HepG2 (cell line): ENCODE data around the gene TK1. TPM values are rescaled to one million over a fixed set of nuclear protein-coding genes. Genes with fewer than 3 reads are reported as not detected.

Experiments used
- ATF1 ChIP-seq: IDR thresholded peaks from 2 replicates; pipeline ENCODE4 v1.6.1; 2016; ENCODE audit warnings: mild to moderate bottlenecking, control low read depth
- FOXA3 ChIP-seq: IDR thresholded peaks from 2 replicates; pipeline ENCODE4 v1.6.1; 2016; ENCODE audit warnings: missing genetic modification reagents, missing compliant biosample characterization
- HDAC1 ChIP-seq: sonication (generic); formaldehyde crosslinking; IDR thresholded peaks from 2 replicates; pipeline ENCODE4 v1.5.1; 2020; ENCODE audit warnings: mild to moderate bottlenecking, missing genetic modification reagents
- HIC2 ChIP-seq: sonication (generic); formaldehyde crosslinking; IDR thresholded peaks from 2 replicates; pipeline ENCODE4 v1.9.0; 2022; ENCODE audit warnings: low read depth, missing genetic modification reagents
- KDM5B ChIP-seq: sonication (generic); formaldehyde crosslinking; IDR thresholded peaks from 2 replicates; pipeline ENCODE4 v1.4.0; 2020; ENCODE audit warnings: missing genetic modification reagents, mild to moderate bottlenecking, borderline replicate concordance
- KLF12 ChIP-seq: sonication (generic); formaldehyde crosslinking; IDR thresholded peaks from 2 replicates; pipeline ENCODE4 v1.4.0; 2020; ENCODE audit warnings: missing genetic modification reagents, borderline replicate concordance
- POLR2A ChIP-seq, 2 experiments: IDR thresholded peaks; 2 replicates each; pipeline ENCODE4 v1.6.1; 2011; ENCODE audit warnings: low read depth in 2 of 2, low read length in 2 of 2, mild to moderate bottlenecking in 1 of 2, moderate library complexity in 1 of 2; ENCODE audit not compliant: insufficient read depth in 1 of 2
- SOX6 ChIP-seq, 2 experiments: fragments of 450-650 bp in 1 of 2; sonication (generic) in 1 of 2; formaldehyde crosslinking in 1 of 2; IDR thresholded peaks; 2 replicates each; pipeline versions ENCODE4 v1.4.0 to v1.6.1; 2017 to 2020; ENCODE audit warnings: antibody characterized with exemption in 1 of 2, mild to moderate bottlenecking in 1 of 2, missing genetic modification reagents in 1 of 2
- STAT5B ChIP-seq: sonication (generic); formaldehyde crosslinking; IDR thresholded peaks from 2 replicates; pipeline ENCODE4 v1.4.0; 2020; ENCODE audit warnings: missing genetic modification reagents
- ZFP82 ChIP-seq: sonication (generic); formaldehyde crosslinking; IDR thresholded peaks from 2 replicates; pipeline ENCODE4 v1.5.1; 2020; ENCODE audit warnings: mild to moderate bottlenecking, missing genetic modification reagents, borderline replicate concordance
- ZNF570 ChIP-seq: sonication (generic); formaldehyde crosslinking; IDR thresholded peaks from 2 replicates; pipeline ENCODE4 v1.4.0; 2020; ENCODE audit warnings: mild to moderate bottlenecking, missing genetic modification reagents, borderline replicate concordance
- ZNF670 ChIP-seq: sonication (generic); formaldehyde crosslinking; IDR thresholded peaks from 2 replicates; pipeline ENCODE4 v1.8.0; 2022; ENCODE audit warnings: mild to moderate bottlenecking, missing genetic modification reagents, borderline replicate concordance
- ZNF709 ChIP-seq: sonication (generic); formaldehyde crosslinking; IDR thresholded peaks from 2 replicates; pipeline ENCODE4 v1.5.0; 2020; ENCODE audit warnings: mild to moderate bottlenecking, missing genetic modification reagents
- polyA plus RNA-seq, 8 experiments: library from polyadenylated mRNA; depleted of rRNA in 3 of 8; stranded (reverse) in 7 of 8; unstranded in 1 of 8; fragments of >200 nt; fragmentation: Illumina TruSeq in 4 of 8; extraction: Trizol in 4 of 8; gene quantifications; 2 replicates each; pipeline versions ENCODE4 v1.2.1 to v1.2.3, GENCODE V29; 2011 to 2016; ENCODE audit warnings: low read depth in 4 of 8, missing spikeins in 1 of 8, mixed read lengths in 1 of 8; ENCODE audit not compliant: insufficient read depth in 1 of 8
- total RNA-seq, 5 experiments: library from RNA; depleted of rRNA; stranded (reverse); fragments of >200 nt; fragmentation: Illumina TruSeq; extraction: Trizol; gene quantifications; 2 replicates each; pipeline ENCODE4 v1.2.3, GENCODE V29; 2016; ENCODE audit warnings: low read depth in 1 of 5

Gene TK1
- total and polyA plus RNA-seq, 2 of the 13 experiments (the other 11 are each of a cell fraction or from before 2014, with no cell fraction given): 45.0 to 96.0 TPM

DNA sequence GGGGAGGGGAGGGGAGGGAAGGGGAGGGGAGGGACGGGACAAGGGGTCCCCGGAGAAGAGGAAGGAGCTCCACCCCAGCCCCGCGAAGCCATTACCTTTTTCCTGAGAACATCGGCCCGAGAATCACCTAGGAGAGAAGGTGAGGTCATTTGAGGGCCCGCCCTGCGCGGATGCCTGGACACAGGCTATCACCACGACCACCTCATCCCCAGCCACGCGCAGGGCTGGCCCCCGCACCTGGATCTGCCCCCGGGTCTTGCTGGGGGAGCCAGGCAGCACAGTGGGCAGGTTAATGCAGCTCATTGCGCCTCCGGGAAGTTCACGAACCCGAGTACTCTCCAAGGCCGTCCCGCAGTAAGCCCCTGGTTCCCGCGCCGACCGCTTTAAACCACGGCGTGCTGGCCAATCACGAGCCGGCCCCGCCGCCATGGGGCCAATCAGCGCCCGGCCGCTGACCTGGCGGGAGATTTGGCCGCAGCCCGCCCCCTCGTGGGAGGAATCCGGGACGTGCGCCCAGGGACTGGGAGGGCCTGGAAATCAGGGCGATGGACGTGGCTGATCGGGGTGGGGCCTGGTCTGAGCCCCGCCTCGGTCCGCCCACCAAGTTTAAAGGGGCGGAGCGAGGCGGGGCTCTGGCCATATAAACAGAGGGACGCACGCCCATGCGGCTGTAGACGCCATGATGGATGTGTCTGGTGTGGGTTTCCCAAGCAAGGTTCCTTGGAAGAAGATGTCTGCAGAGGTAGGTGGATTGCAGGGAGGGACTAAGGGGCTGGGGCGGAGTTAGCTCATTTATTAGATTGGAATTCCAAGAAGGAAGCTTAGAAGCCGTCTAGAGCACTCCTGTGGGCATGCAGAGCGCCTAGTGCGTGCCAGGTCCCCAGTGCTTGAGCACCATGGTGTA is at the start of gene TK1, which contains the start of gene AFMID (continued):
- TF ChIP-seq KDM5B: peak; percentile 84; the same call in 1 of the 2 replicates
- peak; percentile 53 for TF ChIP-seq FOXA3 (CRISPR knock-in tag)
- peak; percentile 99 for TF ChIP-seq POLR2A (IDR thresholded peaks at IDR 0.05; ENCODE audit: insufficient read depth in 1 of 2, low read depth in 2 of 2, low read length in 2 of 2)
- no peak for TF ChIP-seq ATF1
- peak; percentile 94; the same call in 1 of the 2 replicates for TF ChIP-seq ZNF670 (CRISPR knock-in tag)
- TF ChIP-seq SOX6 (IDR thresholded peaks at IDR 0.05): no peak
- peak; percentile 66 for TF ChIP-seq SOX6 (CRISPR knock-in tag; IDR thresholded peaks at IDR 0.05)
- TF ChIP-seq HDAC1 (CRISPR knock-in tag): peak; percentile 92
- TF ChIP-seq ZNF709: 0 out of 2 replicates have a peak, but pooled peaks have one; percentile 28
- TF ChIP-seq ZFP82: peak; percentile 99
- peak; percentile 51; the same call in 1 of the 2 replicates for TF ChIP-seq STAT5B
- no peak for TF ChIP-seq ZNF570 (CRISPR knock-in tag)
- TF ChIP-seq HIC2 (CRISPR knock-in tag): 0 out of 2 replicates have a peak, but pooled peaks have one; percentile 45
- TF ChIP-seq KLF12 (CRISPR knock-in tag): peak; percentile 78; the same call in 1 of the 2 replicates
- TF ChIP-seq, all 625 proteins: peak for 392
